ENCODE data around the gene PKN1.
"Not testable (repeated sequence)": the region's sequence is repeated elsewhere in the genome, so short reads cannot be mapped to it uniquely, and the experiment has no call there.

PKN1 gene

GRCh38 chr19:14487370-14488125, 54.4 kb downstream of the PKN1 start:
- peak; percentile 59 for DNase-seq (ENCODE audit: low read depth)

DNA sequence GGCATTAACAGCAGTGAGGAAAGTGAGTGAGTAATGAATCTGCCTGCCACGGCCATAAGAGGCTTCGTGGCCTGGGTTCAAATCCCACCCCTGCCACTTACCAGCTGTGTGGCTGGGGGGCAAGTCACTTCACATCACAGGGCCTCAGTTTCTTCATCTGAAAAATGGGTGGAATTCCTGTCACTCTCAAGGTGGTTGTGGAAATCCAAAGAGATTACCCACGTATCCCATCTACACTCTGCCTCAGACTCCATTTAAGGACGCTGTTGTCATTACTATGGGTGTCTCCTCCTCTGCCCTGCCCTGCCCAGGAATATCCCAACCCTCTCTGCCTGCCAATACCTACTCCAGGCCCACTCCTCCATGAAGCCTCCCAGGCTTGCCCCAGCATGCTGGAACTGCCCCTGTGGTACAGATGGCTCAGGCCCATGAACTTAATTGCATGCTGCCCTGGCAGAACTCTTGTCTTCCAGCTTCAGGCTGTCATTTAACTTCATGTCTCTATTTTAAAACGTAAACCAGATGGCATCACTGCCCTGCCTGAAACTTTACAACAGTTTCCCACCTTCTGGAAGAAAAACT, 59.7 kb downstream of the PKN1 start:
- DNase-seq (ENCODE audit: low read depth), result no peak

DNA sequence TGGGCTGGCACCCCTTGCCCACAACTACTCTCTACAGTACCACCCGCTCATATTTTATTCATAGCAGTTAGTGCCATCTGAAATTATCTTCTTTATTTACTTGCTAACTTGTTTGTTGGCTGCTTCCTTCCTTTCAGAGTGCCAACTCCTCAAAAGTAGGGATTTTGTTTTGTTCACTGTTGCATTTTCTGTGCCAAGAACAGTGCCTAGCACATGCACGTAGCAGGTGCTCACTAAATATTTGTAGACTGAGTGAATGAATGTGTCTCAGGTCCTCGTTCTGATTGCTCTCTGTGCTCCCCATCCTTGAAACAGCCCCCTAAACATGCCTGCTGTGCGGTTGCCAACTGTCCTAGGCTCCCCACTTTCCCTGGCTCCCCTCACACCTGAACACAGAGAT, 61.3 kb downstream of the PKN1 start:
- DNase-seq (ENCODE audit: low read depth), result no peak

GRCh38 chr19:14494910-14495671, 62.0 kb downstream of the PKN1 start:
- peak; percentile 53 for DNase-seq (ENCODE audit: low read depth)

DNA sequence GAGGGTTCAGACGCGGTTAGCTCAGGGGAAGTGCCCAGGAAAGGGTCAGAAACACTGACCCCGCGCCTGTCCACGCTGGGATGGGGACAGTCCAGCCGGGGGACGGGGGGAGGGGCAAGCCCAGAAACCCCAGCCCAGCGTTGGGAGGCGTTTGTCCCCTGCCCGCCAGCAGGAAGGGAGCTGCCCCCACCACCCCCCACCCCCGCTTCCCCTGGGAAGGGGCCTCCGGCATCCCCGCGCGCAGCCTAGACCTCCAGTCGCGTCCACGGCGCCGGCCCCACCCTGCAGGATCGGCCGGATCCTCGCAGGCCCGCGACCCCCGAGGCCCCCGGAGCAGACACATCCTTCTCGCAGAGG, 62.5 kb downstream of the PKN1 start:
- DNase-seq (ENCODE audit: low read depth), result no peak

GRCh38 chr19:14496029-14496833, 63.1 kb downstream of the PKN1 start, which contains the start of gene GIPC1:
GIPC1 (minus strand) TSS chr19:14496127; CDS start chr19:14482976, 13,151 bp downstream.
- peak; percentile 99 for DNase-seq (ENCODE audit: low read depth)

- no peak for DNase-seq (ENCODE audit: low read depth)
These were observed 63.7 kb downstream of the PKN1 start for GRCh38 chr19:14496834-14497227.

GRCh38 chr19:14497228-14497921, 64.3 kb downstream of the PKN1 start:
- DNase-seq (ENCODE audit: low read depth), result no peak

GRCh38 chr19:14502334-14503092, 69.4 kb downstream of the PKN1 start:
- peak; percentile 46 for DNase-seq (ENCODE audit: low read depth)

DNA sequence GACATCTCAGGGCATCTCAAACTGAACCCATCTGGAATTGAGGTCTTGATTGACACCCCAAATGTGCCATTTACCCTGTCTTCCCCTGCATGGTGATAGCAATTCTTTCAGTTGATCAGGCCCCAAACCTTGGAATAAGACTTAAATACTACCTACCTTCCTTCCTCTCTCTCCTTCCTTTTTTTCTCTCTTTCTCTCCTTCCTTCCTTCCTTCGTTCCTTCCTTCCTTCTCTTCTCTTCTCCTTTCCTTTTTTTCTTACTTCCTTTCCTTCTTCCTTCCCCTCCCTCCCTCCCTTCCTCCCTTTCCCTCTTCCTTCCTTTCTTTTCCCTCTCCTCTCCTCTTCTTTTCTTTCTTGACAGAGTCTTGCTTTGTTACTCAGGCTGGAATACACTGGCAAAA, 70.2 kb downstream of the PKN1 start:
- no peak for DNase-seq (ENCODE audit: low read depth)

DNA sequence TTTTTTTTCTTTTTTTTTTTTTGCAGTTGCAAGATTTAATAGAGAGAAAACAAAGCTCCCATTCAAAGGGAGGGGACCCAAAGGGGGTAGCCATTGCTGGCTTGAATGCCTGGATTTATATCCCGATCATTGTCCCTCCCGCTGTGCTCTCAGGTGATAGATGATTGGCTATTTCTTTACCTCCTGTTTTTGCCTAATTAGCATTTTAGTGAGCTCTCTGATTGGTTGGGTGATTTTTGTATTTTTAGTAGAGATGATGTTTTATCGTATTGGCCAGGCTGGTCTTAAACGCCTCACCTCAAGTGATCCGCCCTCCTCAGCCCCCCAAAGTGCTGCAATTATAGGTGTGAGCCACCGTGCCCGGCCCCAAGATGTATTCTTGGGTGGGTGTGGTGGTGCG, 71.5 kb downstream of the PKN1 start:
- DNase-seq (ENCODE audit: low read depth), result not testable (repeated sequence)

GRCh38 chr19:14505488-14506239, 72.6 kb downstream of the PKN1 start:
- DNase-seq (ENCODE audit: low read depth), result peak; percentile 97

GRCh38 chr19:14507704-14508542, 74.8 kb downstream of the PKN1 start:
- peak; percentile 91 for DNase-seq (ENCODE audit: low read depth)

- DNase-seq (ENCODE audit: low read depth), result peak; percentile 90
These were observed 77.5 kb downstream of the PKN1 start for GRCh38 chr19:14510311-14511228.

DNA sequence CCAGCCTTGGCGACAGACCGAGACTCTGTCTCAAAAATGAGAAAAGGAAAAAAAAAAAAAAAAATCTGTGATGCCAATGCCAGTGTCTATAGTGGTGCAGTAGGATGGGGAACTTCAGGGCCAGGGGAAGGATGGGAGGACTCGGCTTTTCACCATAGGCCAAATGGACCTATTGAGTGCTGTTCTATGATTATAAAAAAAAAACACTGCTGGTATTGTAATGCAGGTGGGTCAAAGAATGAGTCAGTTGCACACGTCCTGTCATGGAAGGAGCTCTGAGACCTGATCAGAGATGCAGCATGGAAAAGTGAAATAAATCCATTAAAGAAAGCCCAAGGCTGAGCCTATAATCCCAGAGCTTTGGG, 78.1 kb downstream of the PKN1 start:
- DNase-seq (ENCODE audit: low read depth), result no peak

GRCh38 chr19:14512406-14512961, 79.4 kb downstream of the PKN1 start:
- no peak for DNase-seq (ENCODE audit: low read depth)

DNA sequence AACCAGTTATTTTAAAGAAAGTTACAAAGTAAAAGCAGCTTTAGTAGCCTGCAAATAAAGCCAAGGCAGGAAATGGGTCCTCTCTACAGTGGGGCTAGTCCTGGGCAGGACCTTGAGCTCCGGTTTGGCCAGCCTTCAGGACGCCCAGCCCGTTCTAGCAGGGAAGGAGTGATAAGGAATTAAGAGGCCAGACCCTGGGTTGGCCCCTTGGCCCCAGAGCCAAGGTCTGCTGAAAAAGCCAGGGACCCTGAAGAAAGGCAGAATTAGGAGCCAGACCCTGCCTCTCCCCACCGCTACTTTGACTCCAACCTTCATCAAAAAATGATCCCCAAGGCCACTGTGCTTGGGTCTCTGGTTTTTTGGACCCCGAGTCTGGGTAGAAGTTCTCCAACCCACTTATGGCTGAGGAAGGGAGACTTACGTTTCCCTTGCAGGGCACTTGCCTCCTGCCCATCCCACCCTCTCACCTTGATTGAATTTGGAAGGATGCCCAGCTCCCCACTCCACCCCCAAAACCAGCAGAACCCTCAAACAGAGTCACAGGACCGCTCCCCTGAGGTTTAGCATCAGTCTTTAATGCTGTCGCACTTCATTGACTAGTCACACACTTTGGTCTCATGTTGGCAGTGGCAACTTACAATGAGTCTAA, 81.2 kb downstream of the PKN1 start:
- DNase-seq (ENCODE audit: low read depth), result no peak
